ENCODE results near the gene MSRB3.

GRCh38 chr12:65279369-65280112 lies 1.1 kb downstream of the MSRB3 start:
- TF ChIP-seq USF1 (IDR thresholded peaks at IDR 0.05; ENCODE audit: borderline replicate concordance, extremely low read length, insufficient read depth, low read depth, low read length): no peak
- TF ChIP-seq ESRRA (IDR thresholded peaks at IDR 0.05; ENCODE audit: low read length): no peak
- TF ChIP-seq TCF3 (IDR thresholded peaks at IDR 0.05; ENCODE audit: borderline replicate concordance, insufficient read depth, low read depth, low read length): no peak
- TF ChIP-seq YY1 (IDR thresholded peaks at IDR 0.05; ENCODE audit: low read depth, low read length): no peak
- TF ChIP-seq POLR2A (IDR thresholded peaks at IDR 0.05; ENCODE audit: low read depth, low read length): no peak
- TF ChIP-seq BCLAF1 (IDR thresholded peaks at IDR 0.05): no peak
- TF ChIP-seq ZNF274 (IDR thresholded peaks at IDR 0.05; ENCODE audit: insufficient read depth, insufficient read length): no peak
- TF ChIP-seq, protein P1, sequence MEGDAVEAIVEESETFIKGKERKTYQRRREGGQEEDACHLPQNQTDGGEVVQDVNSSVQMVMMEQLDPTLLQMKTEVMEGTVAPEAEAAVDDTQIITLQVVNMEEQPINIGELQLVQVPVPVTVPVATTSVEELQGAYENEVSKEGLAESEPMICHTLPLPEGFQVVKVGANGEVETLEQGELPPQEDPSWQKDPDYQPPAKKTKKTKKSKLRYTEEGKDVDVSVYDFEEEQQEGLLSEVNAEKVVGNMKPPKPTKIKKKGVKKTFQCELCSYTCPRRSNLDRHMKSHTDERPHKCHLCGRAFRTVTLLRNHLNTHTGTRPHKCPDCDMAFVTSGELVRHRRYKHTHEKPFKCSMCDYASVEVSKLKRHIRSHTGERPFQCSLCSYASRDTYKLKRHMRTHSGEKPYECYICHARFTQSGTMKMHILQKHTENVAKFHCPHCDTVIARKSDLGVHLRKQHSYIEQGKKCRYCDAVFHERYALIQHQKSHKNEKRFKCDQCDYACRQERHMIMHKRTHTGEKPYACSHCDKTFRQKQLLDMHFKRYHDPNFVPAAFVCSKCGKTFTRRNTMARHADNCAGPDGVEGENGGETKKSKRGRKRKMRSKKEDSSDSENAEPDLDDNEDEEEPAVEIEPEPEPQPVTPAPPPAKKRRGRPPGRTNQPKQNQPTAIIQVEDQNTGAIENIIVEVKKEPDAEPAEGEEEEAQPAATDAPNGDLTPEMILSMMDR (IDR thresholded peaks at IDR 0.05 in 2 of 3, conservative IDR thresholded peaks at IDR 0.05 in 1 of 3; ENCODE audit: control insufficient read depth in 2 of 3, extremely low read depth in 1 of 3, insufficient read depth in 1 of 3, low read depth in 3 of 3, low read length in 3 of 3): no peak
- no peak for TF ChIP-seq ATF3 (IDR thresholded peaks at IDR 0.05; ENCODE audit: borderline replicate concordance, extremely low read depth, low read depth, low read length)
- TF ChIP-seq NFIC (IDR thresholded peaks at IDR 0.05; ENCODE audit: low read depth, low read length): no peak
- no peak for TF ChIP-seq BHLHE40 (IDR thresholded peaks at IDR 0.05; ENCODE audit: borderline replicate concordance in 1 of 2, low read depth in 2 of 2, low read length in 1 of 2)

All from GM12878 (cell line).